Measurements from ENCODE around the gene ATRX.
"Not testable (repeated sequence)": the region's sequence is repeated elsewhere in the genome, so short reads cannot be mapped to it uniquely, and the experiment has no call there.

The ATRX gene

GRCh38 chrX:77622672-77623071, 163.3 kb downstream of the ATRX start:
- no peak for DNase-seq (ENCODE audit: low spot score)

DNA sequence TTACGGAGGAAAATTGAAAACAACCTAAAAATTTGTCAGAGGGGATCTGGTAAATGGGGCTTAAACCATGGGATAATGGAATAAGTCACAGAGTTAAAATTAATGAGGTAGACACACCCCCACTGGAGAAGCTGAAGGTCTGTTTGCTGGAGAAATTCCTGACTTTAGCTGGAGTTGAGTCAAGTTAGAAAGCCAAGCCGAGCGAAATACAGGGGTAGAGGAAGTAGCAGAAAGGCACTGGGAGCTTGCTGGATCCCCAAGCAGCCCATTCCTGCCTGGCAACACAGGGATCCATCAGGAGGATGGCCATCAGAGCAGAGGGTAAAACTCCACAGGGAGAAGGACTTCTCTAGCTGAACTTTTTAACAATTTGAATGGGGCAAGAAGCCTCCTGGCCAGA, 163.8 kb downstream of the ATRX start:
- DNase-seq (ENCODE audit: low spot score): no peak

GRCh38 chrX:77621453-77621852, 164.6 kb downstream of the ATRX start:
- DNase-seq (ENCODE audit: low spot score): not testable (repeated sequence)

DNA sequence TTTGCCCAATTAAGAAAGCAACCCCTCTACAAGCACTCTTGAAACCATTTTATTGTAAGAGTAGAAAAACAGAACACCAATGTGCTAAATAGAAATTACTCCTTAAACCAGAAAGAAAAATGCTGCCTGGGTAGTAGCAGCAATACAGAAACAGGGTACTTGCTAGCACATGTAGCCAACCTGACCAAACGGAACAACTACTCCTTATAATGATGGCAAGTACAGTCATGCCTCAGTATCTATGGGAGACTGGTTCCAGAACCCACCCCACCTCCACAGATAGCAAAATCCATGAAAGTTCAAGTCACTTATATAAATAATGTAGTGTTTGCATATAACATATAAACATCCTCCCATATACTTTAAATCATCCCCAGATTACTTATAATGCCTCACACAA, 168.8 kb downstream of the ATRX start:
- DNase-seq (ENCODE audit: low spot score): no peak

- DNase-seq (ENCODE audit: low spot score): no peak
Observed at GRCh38 chrX:77603635-77604336, 182.2 kb downstream of the ATRX start.

DNA sequence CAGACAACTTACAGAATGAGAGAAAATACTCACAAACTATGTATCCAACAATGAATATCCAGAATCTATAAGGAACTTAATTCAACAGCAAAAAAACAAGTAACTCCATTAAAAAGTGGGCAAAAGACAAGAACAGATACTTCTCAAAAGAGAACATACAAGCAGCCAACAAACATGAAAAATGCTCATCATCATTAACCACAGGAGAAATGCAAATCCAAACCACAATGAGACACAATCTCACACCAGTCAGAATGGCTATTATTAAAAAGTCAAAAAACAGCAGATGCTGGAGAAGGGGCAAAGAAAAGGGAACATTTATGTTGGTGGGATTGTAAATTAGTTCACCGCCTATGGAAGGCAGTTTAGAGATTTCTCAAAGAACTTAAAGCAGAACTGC, 188.5 kb downstream of the ATRX start:
- no peak for DNase-seq (ENCODE audit: low spot score)

DNA sequence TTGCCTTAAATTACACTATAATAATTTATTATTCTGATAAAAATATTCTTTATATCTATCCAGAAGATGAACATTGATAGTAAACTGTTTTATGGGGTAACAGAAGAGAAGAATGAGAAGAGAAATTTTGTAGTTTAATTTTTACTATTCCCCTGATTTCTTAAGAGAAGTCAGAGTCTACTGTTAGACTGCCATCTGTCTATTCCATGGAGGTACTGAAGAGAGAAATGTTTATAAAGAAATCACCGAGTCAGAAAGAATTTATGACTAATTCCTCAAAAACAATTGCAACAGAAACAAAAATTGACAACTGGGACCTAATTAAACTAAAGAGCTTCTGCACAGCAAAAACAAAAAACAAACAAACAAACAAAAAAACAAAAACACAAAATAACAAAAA, 188.9 kb downstream of the ATRX start:
- DNase-seq (ENCODE audit: low spot score): peak; percentile 7

GRCh38 chrX:77595848-77596247, 190.2 kb downstream of the ATRX start:
- no peak for DNase-seq (ENCODE audit: low spot score)

DNA sequence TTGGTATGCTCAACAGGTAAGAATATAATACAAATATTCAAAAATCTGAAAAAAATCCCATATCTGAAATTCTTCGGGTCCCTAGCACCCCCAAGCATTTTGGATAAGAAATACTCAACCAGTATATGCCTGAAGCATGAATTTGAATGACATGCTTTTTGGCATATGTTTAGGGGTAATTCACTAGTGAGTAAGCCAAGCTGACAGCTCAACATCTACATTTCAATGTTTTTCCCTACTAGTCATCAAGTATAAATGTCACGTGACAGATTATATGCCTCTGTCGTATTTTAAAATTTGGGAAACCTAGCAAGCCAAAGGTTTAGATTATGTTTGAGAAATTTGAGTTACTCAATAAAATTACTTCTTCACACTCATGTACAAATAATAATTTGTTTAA, 213.7 kb downstream of the ATRX start:
- DNase-seq (ENCODE audit: low spot score): no peak

- DNase-seq (ENCODE audit: low spot score): no peak
Observed at GRCh38 chrX:77565278-77565677, 220.7 kb downstream of the ATRX start.

DNA sequence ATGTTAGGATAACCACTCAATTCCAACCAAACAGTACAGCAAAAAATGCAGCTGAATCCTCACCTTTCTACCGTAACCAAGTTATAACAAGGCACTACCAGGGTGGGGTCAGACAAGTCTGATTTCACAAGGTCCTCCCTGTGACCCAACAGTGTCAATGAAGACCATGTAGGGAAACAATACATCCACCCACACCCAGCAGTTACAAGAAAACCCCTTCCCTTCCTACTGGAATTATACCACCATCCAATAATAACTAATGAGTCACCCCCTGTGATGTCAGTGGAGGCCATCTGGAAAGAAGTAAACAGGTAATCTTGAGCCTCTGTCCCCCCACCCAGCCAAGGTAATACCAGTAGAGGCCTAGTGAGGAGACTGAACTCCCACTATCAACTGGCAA, 221.2 kb downstream of the ATRX start:
- no peak for DNase-seq (ENCODE audit: low spot score)

DNA sequence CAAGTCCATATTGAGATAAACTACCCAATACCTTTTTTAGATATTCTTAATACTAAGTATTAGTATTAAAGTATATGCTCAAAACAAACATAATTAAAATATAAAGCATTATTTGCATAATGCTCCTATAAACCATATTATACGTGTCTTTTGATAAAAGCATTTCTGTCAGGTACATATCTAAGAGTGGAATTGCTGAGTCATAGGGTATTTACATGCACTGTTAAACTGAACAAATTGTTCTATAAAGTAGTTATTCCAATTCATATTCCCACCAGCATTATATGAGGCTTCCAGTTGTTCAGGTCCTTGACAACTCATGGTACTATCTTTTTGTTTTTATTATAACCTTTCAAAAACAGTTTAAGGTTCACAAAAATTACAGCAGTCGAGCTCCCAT, 224.6 kb downstream of the ATRX start:
- no peak for DNase-seq (ENCODE audit: low spot score)

DNA sequence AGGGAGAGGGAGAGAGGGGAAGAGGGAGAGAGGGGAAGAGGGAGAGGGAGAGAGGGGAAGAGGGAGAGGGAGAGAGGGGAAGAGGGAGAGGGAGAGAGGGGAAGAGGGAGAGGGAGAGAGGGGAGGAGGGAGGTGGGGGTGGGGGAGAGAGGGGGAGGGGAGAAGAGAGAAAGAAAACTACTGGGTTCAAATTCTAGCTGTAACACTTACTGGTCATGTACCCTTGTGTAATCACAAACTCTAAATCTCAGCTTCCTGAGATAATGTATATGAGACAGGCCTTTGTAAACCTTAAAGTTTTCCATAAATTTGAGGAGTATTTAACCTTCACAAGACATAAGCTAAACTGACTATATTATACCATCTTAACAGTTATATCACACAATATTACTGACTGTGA, 229.7 kb downstream of the ATRX start:
- DNase-seq (ENCODE audit: low spot score): no peak

- no peak for DNase-seq (ENCODE audit: low spot score)
Observed at GRCh38 chrX:77548751-77549150, 237.3 kb downstream of the ATRX start.

DNA sequence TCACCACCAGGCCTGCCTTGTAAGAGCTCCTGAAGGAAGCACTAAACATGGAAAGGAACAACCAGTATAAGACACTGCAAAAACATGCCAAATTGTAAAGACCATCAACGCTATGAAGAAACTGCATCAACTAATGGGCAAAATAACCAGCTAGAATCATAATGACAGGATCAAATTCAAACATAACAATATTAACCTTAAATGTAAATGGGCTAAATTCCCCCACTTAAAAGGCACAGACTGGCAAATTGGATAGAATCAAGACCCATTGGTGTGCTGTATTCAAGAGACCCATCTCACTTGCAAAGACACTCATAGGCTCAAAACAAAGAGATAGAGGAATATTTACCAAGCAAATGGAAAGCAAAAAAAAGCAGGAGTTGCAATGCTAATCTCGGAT, 246.2 kb downstream of the ATRX start:
- DNase-seq (ENCODE audit: low spot score): not testable (repeated sequence)

- DNase-seq (ENCODE audit: low spot score): not testable (repeated sequence)
Observed at GRCh38 chrX:77531261-77531660, 254.8 kb downstream of the ATRX start.

DNA sequence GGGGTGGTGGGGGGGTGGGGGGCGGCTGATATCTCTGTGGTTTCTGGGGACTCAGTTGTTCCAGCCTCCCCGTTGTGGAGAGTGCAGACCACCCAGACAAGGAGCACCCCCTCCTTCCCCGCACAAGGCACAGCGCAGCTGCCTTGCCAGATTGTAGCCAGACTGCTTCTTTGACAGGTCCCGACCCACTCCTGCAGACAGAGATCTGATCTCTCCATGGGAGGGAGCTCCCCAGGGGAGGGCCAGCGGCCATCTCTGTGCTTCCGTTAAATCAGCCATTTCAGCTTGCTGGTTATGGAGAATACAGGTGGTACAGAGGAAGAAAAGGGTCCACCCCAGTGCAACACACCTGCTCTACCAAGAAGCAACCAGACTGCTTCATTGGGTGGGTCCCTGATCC, 258.0 kb downstream of the ATRX start:
- DNase-seq (ENCODE audit: low spot score): no peak

DNA sequence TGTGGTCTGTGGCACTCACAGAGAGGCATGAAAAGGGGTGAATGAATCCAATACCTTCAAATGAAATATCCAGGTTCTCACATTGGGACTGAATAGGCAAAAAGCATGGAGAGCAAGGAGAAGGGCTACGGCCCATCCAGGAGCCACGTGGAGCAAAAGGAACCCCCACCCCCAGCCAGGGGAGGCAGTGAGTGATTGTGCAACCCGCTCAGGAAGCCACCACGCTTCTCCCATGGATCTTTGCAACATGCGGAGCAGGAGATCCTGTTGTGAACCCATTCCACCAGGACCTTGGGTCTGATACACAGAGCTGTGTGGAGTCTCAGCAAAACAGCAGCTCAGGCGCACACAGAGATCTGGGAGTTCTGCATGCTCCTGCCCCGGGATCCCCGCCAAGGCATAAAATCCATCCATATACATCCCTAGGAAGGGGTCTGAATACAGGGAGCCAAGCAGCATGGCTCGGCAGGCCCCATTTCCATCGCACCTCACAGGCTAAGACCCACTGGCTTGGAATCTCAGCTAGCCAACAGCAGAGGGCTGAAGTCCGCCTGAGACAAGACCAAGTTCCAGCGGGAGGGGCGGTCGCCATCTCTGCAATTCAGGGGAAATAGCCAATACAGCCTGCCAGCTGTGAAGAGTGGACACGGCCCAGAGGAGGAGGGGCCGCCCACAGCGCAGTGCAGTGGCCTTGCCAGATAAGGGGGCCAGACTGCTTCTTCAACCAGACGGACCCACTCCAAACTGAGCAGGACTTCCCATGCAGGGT, 258.6 kb downstream of the ATRX start:
- no peak for DNase-seq (ENCODE audit: low spot score)

DNA sequence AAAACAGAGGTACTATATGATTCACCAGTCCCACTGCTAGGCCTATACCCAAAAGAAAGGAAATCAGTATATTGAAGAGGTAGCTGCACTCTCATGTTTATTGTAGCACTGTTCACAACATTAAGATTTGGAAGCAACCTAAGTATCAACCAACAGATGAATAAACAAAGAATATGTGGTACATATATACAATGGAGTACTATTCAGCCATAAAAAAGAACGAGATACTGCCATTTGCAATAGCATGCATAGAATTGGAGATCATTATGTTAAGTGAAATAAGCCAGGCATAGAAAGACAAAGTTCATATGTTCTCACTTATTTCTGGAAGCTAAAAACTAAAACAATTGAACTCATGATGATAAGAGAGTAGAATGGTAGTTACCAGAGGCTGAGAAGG, 266.3 kb downstream of the ATRX start:
- DNase-seq (ENCODE audit: low spot score): no peak

- no peak for DNase-seq (ENCODE audit: low spot score)
Observed at GRCh38 chrX:77514177-77514576, 271.8 kb downstream of the ATRX start.

- DNase-seq (ENCODE audit: low spot score): no peak
Observed at GRCh38 chrX:77510007-77510406, 276.0 kb downstream of the ATRX start.

DNA sequence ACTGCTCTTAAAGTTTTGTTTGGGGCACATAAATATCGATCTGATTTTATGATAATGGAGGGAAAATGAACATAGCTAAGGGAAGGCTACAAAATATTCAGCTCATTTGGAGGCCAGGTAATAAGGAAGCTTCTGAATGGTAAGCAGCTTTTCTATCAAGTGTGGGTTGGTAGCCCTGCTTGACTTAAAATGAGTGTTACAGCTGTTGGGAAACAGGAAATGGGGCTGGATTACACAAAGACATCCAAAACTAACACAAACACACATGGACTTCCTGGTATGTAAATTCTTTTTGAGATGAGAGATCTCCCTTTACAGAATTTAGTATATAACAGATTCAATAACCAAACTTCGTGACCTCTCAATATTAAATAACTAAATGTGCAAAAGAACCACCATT, 280.8 kb downstream of the ATRX start:
- no peak for DNase-seq (ENCODE audit: low spot score)

DNA sequence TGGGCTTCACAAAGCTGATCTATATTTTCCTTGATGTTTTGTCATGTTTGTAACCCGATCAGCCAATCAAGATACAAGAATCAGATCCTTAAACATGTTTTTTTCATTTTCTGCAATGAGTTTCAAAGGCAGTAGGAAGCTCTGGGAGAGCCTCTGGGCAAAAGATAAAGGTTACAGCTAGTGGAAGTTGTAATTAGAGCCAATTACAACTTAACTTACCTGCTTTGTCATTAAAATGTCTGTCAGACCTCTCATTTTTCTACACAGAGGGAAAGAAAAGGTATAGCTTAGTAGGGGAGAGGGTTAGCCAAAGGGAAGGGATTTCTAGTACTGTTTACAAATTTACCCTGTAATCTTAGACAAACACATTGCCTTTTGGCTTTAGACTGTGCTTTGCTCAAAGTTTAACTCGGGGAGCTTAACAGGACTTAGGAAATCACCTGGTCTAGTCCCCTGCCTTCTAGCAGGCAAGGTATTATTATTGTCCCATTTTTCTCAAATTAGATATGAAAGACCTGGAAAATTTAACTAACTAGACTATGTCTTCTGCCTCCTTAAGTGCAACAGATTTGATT, 283.0 kb downstream of the ATRX start:
- DNase-seq (ENCODE audit: low spot score): no peak

Data from pons (tissue), 1 donor.